Activated CD8-positive, alpha-beta memory T cell treated with anti-CD3 and anti-CD28 coated beads, Interleukin-2, amount 50 U/mL, for 1 hour (primary cell): ENCODE data around the gene AIFM1.
A peak's percentile ranks its signal among the peaks of the same experiment; 100 is the strongest.

Experiments
- DNase-seq: peaks from one replicate; pipeline ENCODE4 v3.0.0-alpha.2; 2020; ENCODE audit errors: extremely low read depth

AIFM1 gene

DNA sequence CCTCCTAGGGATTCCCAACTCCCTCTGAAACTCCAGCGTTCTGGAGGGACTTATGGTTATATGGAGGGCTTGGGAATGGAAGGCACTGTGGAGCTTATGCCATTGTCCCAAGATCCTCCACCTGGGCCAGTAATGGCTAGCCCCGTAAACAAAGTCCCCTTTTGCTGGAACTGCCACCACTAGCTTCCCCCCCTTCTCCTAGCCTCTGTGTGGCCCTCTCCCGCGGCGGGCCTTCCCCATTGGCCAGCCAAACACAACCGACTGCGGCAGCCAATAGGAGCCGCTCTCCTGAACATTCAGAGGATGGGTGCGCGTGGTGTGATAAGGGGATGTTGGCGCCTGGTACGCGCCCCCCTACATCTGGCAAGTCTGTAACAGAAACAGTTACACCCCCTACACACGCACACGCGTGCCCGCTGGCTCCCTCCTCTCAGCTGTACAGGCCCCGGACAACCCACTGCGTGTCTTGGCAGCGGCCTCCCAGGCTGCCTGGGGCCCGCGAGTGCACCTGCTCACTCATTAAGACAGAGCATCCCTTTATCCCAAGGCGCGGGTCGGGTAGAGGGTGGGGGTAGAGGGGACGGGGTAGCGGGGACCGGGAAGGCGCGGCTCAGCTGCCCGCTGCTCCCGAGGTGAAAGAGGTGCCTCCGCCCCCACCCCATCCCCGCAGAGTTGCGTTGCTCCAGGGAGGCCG is 5.3 kb upstream of the AIFM1 start:
- DNase-seq = peak; percentile 30

- no peak for DNase-seq
Measured at GRCh38 chrX:130167040-130167439, 1.4 kb upstream of the AIFM1 start.

DNA sequence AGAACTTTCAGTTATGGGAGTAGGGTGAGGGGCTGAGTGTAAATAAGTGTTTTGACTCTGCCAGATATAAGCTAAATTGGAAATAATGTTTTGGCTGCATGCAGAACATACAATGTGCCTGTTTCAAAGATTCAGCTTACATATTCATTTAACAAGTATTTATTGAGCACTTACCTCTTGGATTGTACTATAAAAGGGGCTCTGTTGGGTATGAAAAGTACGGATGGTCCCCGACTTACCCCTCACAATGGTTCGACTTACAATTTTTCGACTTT is 799 bp upstream of the AIFM1 start:
- no peak for DNase-seq

- DNase-seq = no peak
Measured at GRCh38 chrX:130165181-130165702, 399 bp downstream of the AIFM1 start.

- no peak for DNase-seq
Measured at GRCh38 chrX:130163398-130163797, 2.2 kb downstream of the AIFM1 start.

- no peak for DNase-seq
Measured at GRCh38 chrX:130162094-130162735, 3.4 kb downstream of the AIFM1 start.

GRCh38 chrX:130159776-130160175 is 5.9 kb downstream of the AIFM1 start:
- no peak for DNase-seq

DNA sequence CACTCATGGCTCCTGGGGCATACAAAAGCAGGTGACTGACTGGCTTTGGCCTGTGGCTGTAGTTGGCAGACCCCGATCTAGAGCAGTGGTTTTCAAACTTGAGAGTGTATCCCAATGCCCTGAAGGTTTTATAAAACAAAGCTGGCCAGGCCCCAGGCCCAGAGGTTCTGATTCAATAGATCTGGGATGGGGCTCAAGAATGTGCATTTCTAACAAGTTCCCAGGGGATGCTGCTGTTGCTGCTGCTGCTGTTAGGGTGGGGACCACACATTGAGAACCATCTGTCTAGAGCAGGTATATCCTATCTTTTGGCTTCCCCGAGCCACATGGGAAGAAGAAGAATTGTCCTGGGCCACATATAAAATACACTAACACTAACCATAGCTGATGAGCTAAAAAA is 7.3 kb downstream of the AIFM1 start:
- no peak for DNase-seq

DNA sequence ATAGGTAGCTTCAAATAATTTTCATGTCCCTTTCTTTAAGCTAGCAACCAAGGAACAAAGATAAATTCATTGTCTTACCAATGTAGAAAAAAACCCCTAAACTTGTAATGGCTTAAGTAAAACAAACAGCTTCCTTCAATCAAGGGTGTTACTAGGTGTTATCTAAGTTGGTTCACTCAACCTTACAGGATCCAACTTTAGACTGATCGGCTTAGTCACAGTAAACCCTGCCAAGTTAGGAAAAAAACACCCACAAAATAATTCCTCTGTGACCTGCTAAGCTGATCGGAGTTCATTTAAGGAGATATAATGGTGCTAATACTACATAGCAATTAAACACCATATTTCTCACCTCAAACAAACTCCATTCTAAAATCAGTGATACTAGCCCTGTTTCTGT is 10.1 kb downstream of the AIFM1 start:
- no peak for DNase-seq

GRCh38 chrX:130147631-130148030 is 18.0 kb downstream of the AIFM1 start:
- DNase-seq = no peak

DNA sequence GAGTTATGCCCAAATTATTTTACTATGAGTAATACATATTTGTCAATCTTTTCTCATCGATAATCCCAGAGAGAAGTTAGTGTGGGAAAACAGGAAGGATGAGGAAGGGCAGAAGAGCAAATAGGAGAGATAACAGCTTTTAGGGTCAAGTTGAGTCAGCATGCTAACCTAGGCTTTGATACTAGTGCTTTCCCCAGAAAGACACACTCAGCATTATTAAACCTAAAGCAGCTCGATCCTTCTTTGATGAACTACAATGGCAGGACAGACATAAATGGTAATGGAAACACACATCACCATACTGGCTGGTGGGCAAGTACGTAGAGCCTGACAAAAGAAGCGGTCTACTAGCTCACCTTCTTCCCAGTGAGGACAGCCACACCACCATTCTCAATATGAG is 20.5 kb downstream of the AIFM1 start:
- DNase-seq = no peak

- DNase-seq = no peak
Measured at GRCh38 chrX:130144509-130144908, 21.1 kb downstream of the AIFM1 start.

DNA sequence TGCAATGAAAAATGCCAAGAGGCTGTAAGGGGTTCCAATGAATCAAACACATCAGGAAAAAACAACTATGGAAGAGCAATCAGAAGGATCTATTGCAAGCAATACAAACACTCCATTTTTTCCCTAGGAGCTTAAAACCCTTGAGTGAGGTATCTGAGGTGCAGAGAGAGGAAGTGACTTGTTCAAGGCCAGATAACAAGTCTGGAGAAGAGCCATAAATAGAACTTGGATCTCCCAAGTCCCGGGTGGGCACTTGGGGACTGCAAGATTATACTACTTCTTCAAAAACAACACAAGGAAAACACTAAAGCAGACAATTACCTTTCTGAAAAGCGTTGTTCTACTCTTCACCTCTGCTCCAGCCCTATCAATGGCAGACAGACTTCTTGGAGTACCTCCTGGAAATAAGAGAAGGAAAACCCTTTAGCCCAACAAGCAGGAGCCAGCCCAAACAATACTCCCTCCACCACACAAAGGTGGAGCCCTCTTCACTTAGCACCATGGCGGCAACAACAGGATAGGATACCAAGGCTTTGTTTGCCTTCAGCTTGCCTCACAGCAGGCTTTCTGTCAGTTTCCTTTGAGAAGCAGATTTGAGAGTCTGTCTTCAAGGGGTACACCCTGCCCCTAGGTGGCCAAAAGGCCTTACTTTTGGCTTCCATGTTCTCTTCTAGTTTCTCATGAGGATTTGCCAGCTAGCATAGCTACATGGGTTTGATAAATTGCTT is 26.0 kb downstream of the AIFM1 start:
- DNase-seq = no peak

GRCh38 chrX:130136961-130137360 is 28.7 kb downstream of the AIFM1 start:
- DNase-seq = no peak

DNA sequence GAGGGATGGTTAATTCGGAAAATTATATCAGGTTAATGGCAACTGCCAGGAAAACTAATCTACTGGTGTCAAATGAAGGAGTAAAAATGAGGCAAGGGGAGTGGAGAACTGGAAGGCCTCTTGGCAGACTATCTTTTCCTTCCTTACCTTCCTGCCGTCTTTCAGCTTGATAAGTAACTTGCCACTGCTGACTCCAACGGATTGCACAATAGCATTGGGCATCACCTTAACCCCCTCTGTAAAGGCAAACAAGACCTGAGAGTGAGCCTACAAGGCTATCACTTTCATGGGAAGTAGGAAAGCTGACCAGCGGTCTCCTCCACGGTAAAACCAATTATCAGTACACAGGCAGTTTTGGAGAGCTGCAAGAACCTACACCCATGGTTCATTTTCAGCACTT is 29.1 kb downstream of the AIFM1 start:
- DNase-seq = no peak

GRCh38 chrX:130130990-130131389 is 34.7 kb downstream of the AIFM1 start:
- DNase-seq = no peak

DNA sequence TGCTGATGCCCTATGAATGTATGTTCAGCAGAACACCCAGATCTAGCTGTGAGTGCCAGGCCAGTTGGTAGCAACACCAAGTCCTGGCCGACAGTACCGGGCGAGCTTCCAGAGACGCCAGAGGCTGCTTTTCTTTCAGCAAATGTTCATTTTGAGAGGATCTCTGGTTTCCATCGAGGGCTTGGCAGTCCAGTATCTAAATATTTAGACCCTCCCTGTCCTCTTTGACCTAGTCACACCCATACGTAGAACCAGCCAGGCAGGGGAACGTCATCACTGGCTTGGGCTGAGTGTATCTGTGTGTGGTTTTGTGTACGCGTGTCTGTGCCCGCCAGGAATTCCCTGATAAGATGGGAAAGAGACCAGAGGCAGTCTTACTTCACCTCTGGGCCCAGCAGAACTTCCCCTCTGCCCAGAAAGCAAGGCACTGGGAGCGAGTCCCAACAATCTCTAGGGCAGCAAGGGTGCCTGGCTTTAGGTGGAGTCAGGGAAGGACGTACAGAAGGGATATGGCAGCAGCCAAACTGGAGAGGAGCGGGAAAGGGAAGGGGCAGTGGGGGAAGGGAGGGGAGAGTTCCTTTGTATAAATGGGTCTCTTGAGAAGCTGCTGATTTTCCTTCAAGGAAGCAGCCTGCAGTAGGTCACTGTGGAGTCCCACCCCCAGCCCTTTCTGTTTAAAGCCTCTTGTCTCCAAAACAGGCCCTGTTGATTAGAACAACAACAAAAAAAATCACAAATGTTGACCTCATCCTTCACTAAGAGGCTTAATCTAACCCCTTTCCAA is 40.4 kb downstream of the AIFM1 start:
- DNase-seq = no peak

DNA sequence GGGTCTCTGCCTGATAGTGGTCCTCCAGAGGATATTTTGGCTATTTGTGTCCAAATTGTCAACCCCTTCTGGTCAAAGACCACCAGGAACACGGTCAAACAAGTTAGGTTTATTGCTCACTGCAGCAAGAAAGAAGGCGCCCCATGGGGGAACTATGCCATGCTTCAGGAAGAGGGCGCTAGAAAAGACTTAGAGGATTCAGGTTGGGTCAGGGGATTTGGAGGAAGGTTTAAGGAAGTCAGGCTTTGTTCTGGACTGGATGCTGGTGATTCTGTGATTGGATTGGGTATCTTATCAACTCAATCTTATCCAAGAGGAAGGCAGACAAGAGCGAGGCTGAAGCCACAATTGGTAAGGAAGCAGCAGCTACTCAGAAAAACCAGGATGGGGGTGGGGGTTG is 41.1 kb downstream of the AIFM1 start:
- no peak for DNase-seq

DNA sequence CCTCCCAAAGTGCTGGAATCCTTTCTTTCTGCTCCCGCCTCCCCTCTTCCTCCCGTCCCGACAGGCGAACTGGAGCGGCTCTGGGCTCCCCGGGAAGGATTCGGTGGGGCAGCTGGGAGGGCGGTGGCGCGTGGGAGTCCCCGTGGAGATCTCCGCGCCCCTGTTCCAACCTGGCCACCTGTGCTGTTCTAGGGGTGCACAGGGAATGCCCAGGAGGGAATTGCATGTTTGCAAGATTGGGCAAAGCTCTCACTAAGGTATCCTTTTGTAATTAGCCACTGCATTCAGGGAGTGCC is 44.2 kb downstream of the AIFM1 start:
- no peak for DNase-seq

DNA sequence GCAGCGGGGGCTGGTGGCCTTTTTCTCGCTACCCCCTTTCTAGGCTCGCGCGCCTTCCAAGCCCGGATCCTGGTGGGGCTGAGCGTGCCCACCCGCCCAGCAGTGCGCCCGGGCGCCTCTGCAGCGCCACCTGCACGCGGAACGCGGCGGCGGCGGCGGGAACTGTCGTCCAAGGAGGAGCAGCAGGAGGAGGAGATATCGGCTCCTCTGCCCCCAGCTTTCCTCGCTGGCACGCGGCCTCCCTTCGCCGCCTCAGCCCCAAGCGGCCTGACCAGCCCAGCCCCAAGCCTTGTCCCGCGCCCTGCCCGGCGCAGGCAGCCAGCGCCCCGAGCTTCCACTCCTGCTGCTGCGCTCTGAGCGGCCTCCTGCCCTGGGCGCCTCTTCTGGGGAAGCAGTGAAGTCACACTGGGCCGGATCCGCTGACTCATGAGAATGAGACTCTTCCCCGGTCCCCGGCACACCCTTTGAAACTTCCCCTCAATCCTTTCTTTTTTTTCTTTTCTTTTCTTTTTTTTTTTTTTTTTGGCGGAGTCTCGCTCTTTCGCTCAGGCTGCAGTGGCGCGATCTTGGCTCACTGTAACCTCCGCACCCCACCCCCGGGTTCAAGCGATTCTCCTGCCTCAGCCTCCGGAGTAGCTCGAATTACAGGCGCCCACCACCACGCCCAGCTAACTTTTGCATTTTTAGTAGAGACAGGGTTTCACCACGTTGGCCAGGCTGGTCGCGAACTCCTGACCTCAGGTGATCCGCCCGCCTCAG is 44.7 kb downstream of the AIFM1 start:
- peak; percentile 55 for DNase-seq

- DNase-seq = no peak
Measured at GRCh38 chrX:130120321-130120731, 45.3 kb downstream of the AIFM1 start.
